H9 (cell line): ENCODE results near the gene DNAH8. TPM values are rescaled to one million over a fixed set of nuclear protein-coding genes. Genes with fewer than 3 reads are reported as not detected.

Experiments
- DNase-seq: peaks from one replicate; pipeline ENCODE4 v3.0.0-alpha.2; 2017
- H2AFZ ChIP-seq: one replicate; pipeline ENCODE4 v1.6.1; 2013; ENCODE audit warnings: mild to moderate bottlenecking, low read length, control low read depth, moderate library complexity
- H2AK5ac ChIP-seq: 2 replicates; pipeline ENCODE4 v1.6.1; 2013; ENCODE audit warnings: low read length, control low read depth, mixed read lengths; ENCODE audit not compliant: insufficient read length
- H2BK120ac ChIP-seq: one replicate; pipeline ENCODE4 v1.6.1; 2013; ENCODE audit warnings: low read depth, mild to moderate bottlenecking, low read length, control low read depth, inconsistent platforms; ENCODE audit not compliant: poor library complexity, severe bottlenecking
- H2BK12ac ChIP-seq: 2 replicates; pipeline ENCODE4 v1.6.1; 2013; ENCODE audit warnings: low read length, control low read depth, mixed read lengths, low read depth; ENCODE audit not compliant: insufficient read length
- H2BK15ac ChIP-seq: 2 replicates; pipeline ENCODE4 v1.6.1; 2013; ENCODE audit warnings: low read depth, low read length, control low read depth
- H2BK20ac ChIP-seq: one replicate; pipeline ENCODE4 v1.6.1; 2013; ENCODE audit warnings: low read depth, mild to moderate bottlenecking, low read length, control low read depth, inconsistent platforms; ENCODE audit not compliant: poor library complexity, severe bottlenecking
- H2BK5ac ChIP-seq: 2 replicates; pipeline ENCODE4 v1.6.1; 2013; ENCODE audit warnings: low read length, control low read depth, mixed read lengths; ENCODE audit not compliant: insufficient read length
- H3K14ac ChIP-seq: 2 replicates; pipeline ENCODE4 v1.6.1; 2013; ENCODE audit warnings: low read length, control low read depth; ENCODE audit not compliant: insufficient read depth
- H3K18ac ChIP-seq: 2 replicates; pipeline ENCODE4 v1.6.1; 2013; ENCODE audit warnings: low read depth, mild to moderate bottlenecking, mixed read lengths, low read length, control low read depth; ENCODE audit not compliant: insufficient read length
- H3K23ac ChIP-seq: 2 replicates; pipeline ENCODE4 v1.6.1; 2013; ENCODE audit warnings: low read length, control low read depth, mixed read lengths, low read depth; ENCODE audit not compliant: insufficient read length
- H3K23me2 ChIP-seq: 2 replicates; pipeline ENCODE4 v1.6.1; 2013; ENCODE audit warnings: low read depth, mild to moderate bottlenecking, mixed read lengths, low read length, control low read depth; ENCODE audit not compliant: insufficient read length, poor library complexity, severe bottlenecking
- H3K27ac ChIP-seq: 2 replicates; pipeline ENCODE4 v1.5.1; 2013; ENCODE audit warnings: low read length, control low read depth, mixed read lengths, low read depth; ENCODE audit not compliant: insufficient read length
- H3K27me3 ChIP-seq: 2 replicates; pipeline ENCODE4 v1.6.1; 2013; ENCODE audit warnings: low read length, control low read depth, inconsistent platforms; ENCODE audit not compliant: insufficient read depth
- H3K4ac ChIP-seq: 2 replicates; pipeline ENCODE4 v1.6.1; 2013; ENCODE audit warnings: low read depth, mild to moderate bottlenecking, control low read depth, inconsistent platforms, low read length, moderate library complexity
- H3K4me1 ChIP-seq: 2 replicates; pipeline ENCODE4 v1.6.1; 2013; ENCODE audit warnings: low read length, control low read depth, inconsistent platforms; ENCODE audit not compliant: insufficient read depth
- H3K4me2 ChIP-seq: 2 replicates; pipeline ENCODE4 v1.6.1; 2013; ENCODE audit warnings: low read length, control low read depth, mixed read lengths; ENCODE audit not compliant: insufficient read length, insufficient read depth
- H3K56ac ChIP-seq: 2 replicates; pipeline ENCODE4 v1.6.1; 2013; ENCODE audit warnings: low read depth, mild to moderate bottlenecking, mixed read lengths, low read length, control low read depth; ENCODE audit not compliant: insufficient read length
- H3K79me1 ChIP-seq: 2 replicates; pipeline ENCODE4 v1.6.1; 2013; ENCODE audit warnings: low read depth, mild to moderate bottlenecking, moderate library complexity, low read length, control low read depth, inconsistent platforms; ENCODE audit not compliant: insufficient read depth, poor library complexity, severe bottlenecking
- H3K79me2 ChIP-seq: 2 replicates; pipeline ENCODE4 v1.6.1; 2013; ENCODE audit warnings: low read length, control low read depth, inconsistent platforms; ENCODE audit not compliant: insufficient read depth
- H3K9ac ChIP-seq: 2 replicates; pipeline ENCODE4 v1.6.1; 2013; ENCODE audit warnings: low read length, control low read depth, mixed read lengths; ENCODE audit not compliant: insufficient read length; ENCODE audit errors: extremely low read depth
- H3K9me3 ChIP-seq: one replicate; pipeline ENCODE4 v1.6.1; 2013; ENCODE audit warnings: low read depth, low read length, inconsistent platforms; ENCODE audit not compliant: control insufficient read depth
- H3T11ph ChIP-seq: one replicate; pipeline ENCODE4 v1.6.1; 2013; ENCODE audit warnings: mild to moderate bottlenecking, low read length, control low read depth, inconsistent platforms
- H4K20me1 ChIP-seq: one replicate; pipeline ENCODE4 v1.6.1; 2013; ENCODE audit not compliant: control insufficient read depth, insufficient read length, insufficient read depth
- H4K5ac ChIP-seq: 2 replicates; pipeline ENCODE4 v1.6.1; 2013; ENCODE audit warnings: low read depth, mild to moderate bottlenecking, mixed read lengths, low read length, control low read depth; ENCODE audit not compliant: insufficient read length
- H4K8ac ChIP-seq: replicated peaks from 2 replicates; pipeline ENCODE4 v1.6.1; 2013; ENCODE audit warnings: low read length, control low read depth, mixed read lengths, low read depth; ENCODE audit not compliant: insufficient read length
- H4K91ac ChIP-seq: 2 replicates; pipeline ENCODE4 v1.6.1; 2013; ENCODE audit warnings: low read depth, mild to moderate bottlenecking, moderate library complexity, mixed read lengths, low read length, control low read depth; ENCODE audit not compliant: insufficient read length
- H3K27ac Mint-ChIP-seq, 3 experiments: 2 replicates in 2 of 3; 3 replicates in 1 of 3; pipeline ENCODE4 v1.8.0; 2020 to 2021; ENCODE audit warnings: mixed read lengths in 3 of 3, mild to moderate bottlenecking in 1 of 3, moderate library complexity in 1 of 3
- H3K27me3 Mint-ChIP-seq: 2 replicates; pipeline ENCODE4 v1.8.0; 2021; ENCODE audit warnings: low read depth, mild to moderate bottlenecking, moderate library complexity, mixed read lengths
- H3K36me3 Mint-ChIP-seq, 3 experiments: 2 replicates in 2 of 3; 3 replicates in 1 of 3; pipeline ENCODE4 v1.8.0; 2020 to 2021; ENCODE audit warnings: low read depth in 3 of 3, mixed read lengths in 3 of 3; ENCODE audit not compliant: insufficient read depth in 1 of 3
- H3K4me1 Mint-ChIP-seq, 2 experiments: 2 replicates each; pipeline ENCODE4 v1.8.0; 2020; ENCODE audit warnings: mixed read lengths in 2 of 2
- H3K4me3 Mint-ChIP-seq, 2 experiments: 2 replicates in 1 of 2; 3 replicates in 1 of 2; pipeline ENCODE4 v1.8.0; 2020 to 2021; ENCODE audit warnings: mild to moderate bottlenecking in 2 of 2, mixed read lengths in 2 of 2, moderate library complexity in 1 of 2
- H3K9me3 Mint-ChIP-seq, 2 experiments: 2 replicates in 1 of 2; 3 replicates in 1 of 2; pipeline ENCODE4 v1.8.0; 2020; ENCODE audit warnings: mild to moderate bottlenecking in 2 of 2, mixed read lengths in 2 of 2, moderate library complexity in 1 of 2
- CTCF ChIP-seq: fragments of 200-600 bp; sonication (generic); conservative IDR thresholded peaks from 3 replicates; pipeline ENCODE4 v1.8.0; 2021; ENCODE audit warnings: antibody characterized with exemption, mild to moderate bottlenecking
- WGBS: extraction: QIAGEN DNeasy Blood & Tissue Kit; methylation state at CpG from one replicate; pipeline ENCODE4 v1.1.7; 2013; ENCODE audit warnings: missing lambda C conversion rate, low lambda C conversion rate, mixed read lengths; ENCODE audit not compliant: insufficient read length; ENCODE audit errors: extremely low coverage; 5-methylcytosine and 5-hydroxymethylcytosine counted together
- total RNA-seq: library from RNA; stranded (reverse); gene quantifications from 2 replicates; pipeline ENCODE4 v1.2.1, GENCODE V29; 2021

The DNAH8 gene
- total RNA-seq, 1 experiment from 2014 or later: not detected

- Histone ChIP-seq H3T11ph (no peak overlapping the region), H3K56ac (no peak overlapping the region), H4K20me1 (no peaks in the 10 kb centered on the region), H2BK20ac (no peak overlapping the region), H3K79me1 (no peaks in the 10 kb centered on the region), H2BK5ac (no peak overlapping the region), H2AFZ (no peak overlapping the region), H3K27me3 (peaks cover 21% of the 10 kb centered on the region; the same call in 1 of the 2 replicates), H4K91ac (no peak overlapping the region), H2AK5ac (no peak overlapping the region), H4K8ac (no peak overlapping the region), H3K4ac (no peak overlapping the region), H3K23ac (no peak overlapping the region), H2BK120ac (no peak overlapping the region), H2BK12ac (no peak overlapping the region), H3K18ac (no peak overlapping the region), H3K4me2 (peak overlapping the region; percentile 51), H3K79me2 (no peaks in the 10 kb centered on the region), H3K4me1 (peaks cover 3% of the 10 kb centered on the region; the same call in 1 of the 2 replicates), H3K27ac (no peak overlapping the region), H3K9ac (no peak overlapping the region), H3K23me2 (peaks cover 9% of the 10 kb centered on the region), H4K5ac (no peak overlapping the region), H3K14ac (no peak overlapping the region), H2BK15ac (no peak overlapping the region), H3K9me3 (no peaks in the 10 kb centered on the region)
- WGBS: no CpG with 5 or more reads among the region's 6 CpGs
- Mint-ChIP-seq H3K4me3 (peak overlapping the region; percentile 48 to 65), H3K4me1 (peaks cover 7 to 16% of the 10 kb centered on the region in 2 experiments; a peak in 3 of 4 replicates), H3K27ac (no peak overlapping the region), H3K27me3 (peaks cover 75% of the 10 kb centered on the region), H3K9me3 (no peaks in the 10 kb centered on the region), H3K36me3 (no peaks in the 10 kb centered on the region)
- peak; percentile 17 for DNase-seq
- no peak for TF ChIP-seq CTCF
These were observed 332.6 kb downstream of the DNAH8 start for GRCh38 chr6:39047434-39048327.
